Mucosa of rectum (tissue), 2 donors: Measurements from ENCODE around the gene STAB1.

Experiments
- H3K27ac ChIP-seq, 2 donors: one replicate each; pipeline ENCODE4 v1.7.0; 2013; ENCODE audit warnings: inconsistent platforms in 2 of 2, low read depth in 2 of 2, low read length in 2 of 2
- H3K27me3 ChIP-seq, 2 donors: one replicate each; pipeline ENCODE4 v1.7.0; 2013; ENCODE audit warnings: low read length in 2 of 2; ENCODE audit not compliant: control insufficient read depth in 2 of 2, insufficient read depth in 2 of 2
- H3K36me3 ChIP-seq, 2 donors: one replicate each; pipeline ENCODE4 v1.7.0; 2013; ENCODE audit warnings: low read length in 2 of 2; ENCODE audit not compliant: control insufficient read depth in 2 of 2, insufficient read depth in 2 of 2
- H3K4me1 ChIP-seq, 2 donors: one replicate each; pipeline ENCODE4 v1.7.0; 2013; ENCODE audit warnings: low read length in 2 of 2, mild to moderate bottlenecking in 1 of 2; ENCODE audit not compliant: control insufficient read depth in 2 of 2, insufficient read depth in 2 of 2
- H3K4me3 ChIP-seq, 2 donors: one replicate each; pipeline ENCODE4 v1.7.0; 2013; ENCODE audit warnings: low read length in 2 of 2
- H3K9ac ChIP-seq, 2 donors: one replicate each; pipeline ENCODE4 v1.7.0; 2013; ENCODE audit warnings: low read length in 2 of 2, low read depth in 1 of 2, mild to moderate bottlenecking in 1 of 2
- H3K9me3 ChIP-seq, 2 donors: one replicate each; pipeline ENCODE4 v1.7.0; 2013; ENCODE audit warnings: low read length in 2 of 2; ENCODE audit not compliant: control insufficient read depth in 2 of 2
- donor health status: healthy.
- donor health status: Normal muscosa, but diverticular disease.

The STAB1 gene

DNA sequence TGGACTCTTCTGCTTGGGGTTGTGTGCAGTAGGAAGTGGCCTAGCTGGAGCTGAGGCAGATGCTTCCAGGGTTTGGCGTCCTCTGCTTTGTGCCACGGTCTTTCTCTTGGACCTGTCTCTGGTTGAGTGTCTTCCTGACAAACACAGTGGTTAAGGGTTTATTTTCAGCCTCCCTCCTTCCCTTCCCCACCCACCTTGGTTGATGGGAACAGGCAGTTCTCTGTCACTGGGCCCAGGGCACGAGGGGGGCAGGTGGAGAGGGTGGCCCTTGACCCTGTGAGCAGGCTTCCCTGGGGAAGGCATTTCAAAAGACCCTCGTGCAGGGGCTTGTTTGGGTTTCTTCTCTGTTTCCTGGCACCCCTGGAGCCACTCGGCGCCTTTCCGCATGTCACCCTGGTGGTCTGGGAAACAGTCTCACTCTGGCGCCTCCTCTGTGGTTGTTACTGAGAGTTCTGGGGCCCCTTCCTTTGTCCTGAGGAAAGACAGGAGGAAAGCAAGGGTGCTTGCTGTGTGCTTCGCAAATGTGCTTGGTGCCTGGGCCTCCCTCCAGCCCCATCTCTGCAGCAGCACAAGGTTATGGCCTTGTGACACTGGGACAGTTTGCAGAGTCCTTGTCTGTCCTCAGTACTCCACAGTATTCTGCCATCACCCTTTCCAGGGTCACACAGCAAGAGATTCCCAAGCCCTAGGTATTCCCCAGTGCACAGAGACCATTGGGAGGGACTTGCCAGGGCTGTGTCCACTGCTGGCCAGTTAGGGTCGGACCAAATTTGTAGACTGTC, 10.3 kb upstream of the STAB1 start:
- no peak overlapping the region for H3K27ac ChIP-seq
- H3K27me3 ChIP-seq, result no peaks in the 10 kb centered on the region
- no peaks in the 10 kb centered on the region for H3K9me3 ChIP-seq
- no peak overlapping the region for H3K9ac ChIP-seq
- H3K36me3 ChIP-seq, result peaks cover 61 to 78% of the 10 kb centered on the region in 2 donors
- H3K4me1 ChIP-seq, result peaks cover 0 to 3% of the 10 kb centered on the region in 2 donors
- H3K4me3 ChIP-seq, result no peak overlapping the region

DNA sequence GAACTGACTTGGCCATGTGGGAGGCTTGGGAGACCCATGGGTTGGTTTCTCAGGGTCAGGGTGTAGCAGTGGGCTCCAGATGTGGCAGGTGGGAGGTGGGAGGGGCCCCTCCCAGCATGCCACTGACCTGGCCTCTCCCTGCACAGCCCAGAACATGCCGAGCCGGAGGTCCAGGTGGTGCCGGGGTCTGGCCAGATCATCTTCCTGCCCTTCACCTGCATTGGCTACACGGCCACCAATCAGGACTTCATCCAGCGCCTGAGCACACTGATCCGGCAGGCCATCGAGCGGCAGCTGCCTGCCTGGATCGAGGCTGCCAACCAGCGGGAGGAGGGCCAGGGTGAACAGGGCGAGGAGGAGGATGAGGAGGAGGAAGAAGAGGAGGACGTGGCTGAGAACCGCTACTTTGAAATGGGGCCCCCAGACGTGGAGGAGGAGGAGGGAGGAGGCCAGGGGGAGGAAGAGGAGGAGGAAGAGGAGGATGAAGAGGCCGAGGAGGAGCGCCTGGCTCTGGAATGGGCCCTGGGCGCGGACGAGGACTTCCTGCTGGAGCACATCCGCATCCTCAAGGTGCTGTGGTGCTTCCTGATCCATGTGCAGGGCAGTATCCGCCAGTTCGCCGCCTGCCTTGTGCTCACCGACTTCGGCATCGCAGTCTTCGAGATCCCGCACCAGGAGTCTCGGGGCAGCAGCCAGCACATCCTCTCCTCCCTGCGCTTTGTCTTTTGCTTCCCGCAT, 7.9 kb upstream of the STAB1 start:
- Histone ChIP-seq H3K4me1 (peaks cover 0 to 3% of the 10 kb centered on the region in 2 donors), H3K9me3 (no peaks in the 10 kb centered on the region), H3K36me3 (peaks cover 55 to 77% of the 10 kb centered on the region in 2 donors), H3K27me3 (no peaks in the 10 kb centered on the region), H3K4me3 (no peak overlapping the region), H3K27ac (no peak overlapping the region), H3K9ac (no peak overlapping the region)

DNA sequence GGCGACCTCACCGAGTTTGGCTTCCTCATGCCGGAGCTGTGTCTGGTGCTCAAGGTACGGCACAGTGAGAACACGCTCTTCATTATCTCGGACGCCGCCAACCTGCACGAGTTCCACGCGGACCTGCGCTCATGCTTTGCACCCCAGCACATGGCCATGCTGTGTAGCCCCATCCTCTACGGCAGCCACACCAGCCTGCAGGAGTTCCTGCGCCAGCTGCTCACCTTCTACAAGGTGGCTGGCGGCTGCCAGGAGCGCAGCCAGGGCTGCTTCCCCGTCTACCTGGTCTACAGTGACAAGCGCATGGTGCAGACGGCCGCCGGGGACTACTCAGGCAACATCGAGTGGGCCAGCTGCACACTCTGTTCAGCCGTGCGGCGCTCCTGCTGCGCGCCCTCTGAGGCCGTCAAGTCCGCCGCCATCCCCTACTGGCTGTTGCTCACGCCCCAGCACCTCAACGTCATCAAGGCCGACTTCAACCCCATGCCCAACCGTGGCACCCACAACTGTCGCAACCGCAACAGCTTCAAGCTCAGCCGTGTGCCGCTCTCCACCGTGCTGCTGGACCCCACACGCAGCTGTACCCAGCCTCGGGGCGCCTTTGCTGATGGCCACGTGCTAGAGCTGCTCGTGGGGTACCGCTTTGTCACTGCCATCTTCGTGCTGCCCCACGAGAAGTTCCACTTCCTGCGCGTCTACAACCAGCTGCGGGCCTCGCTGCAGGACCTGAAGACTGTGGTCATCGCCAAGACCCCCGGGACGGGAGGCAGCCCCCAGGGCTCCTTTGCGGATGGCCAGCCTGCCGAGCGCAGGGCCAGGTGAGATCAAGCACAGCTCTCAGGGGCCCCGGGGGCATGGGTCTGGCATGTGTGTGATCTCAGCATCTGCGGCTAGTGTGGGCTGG, 7.1 kb upstream of the STAB1 start:
- no peaks in the 10 kb centered on the region for H3K9me3 ChIP-seq
- H3K36me3 ChIP-seq, result peaks cover 55 to 78% of the 10 kb centered on the region in 2 donors
- no peak overlapping the region for H3K9ac ChIP-seq
- H3K4me1 ChIP-seq, result no peaks in the 10 kb centered on the region
- H3K27ac ChIP-seq, result no peak overlapping the region
- H3K27me3 ChIP-seq, result no peaks in the 10 kb centered on the region
- no peak overlapping the region for H3K4me3 ChIP-seq

DNA sequence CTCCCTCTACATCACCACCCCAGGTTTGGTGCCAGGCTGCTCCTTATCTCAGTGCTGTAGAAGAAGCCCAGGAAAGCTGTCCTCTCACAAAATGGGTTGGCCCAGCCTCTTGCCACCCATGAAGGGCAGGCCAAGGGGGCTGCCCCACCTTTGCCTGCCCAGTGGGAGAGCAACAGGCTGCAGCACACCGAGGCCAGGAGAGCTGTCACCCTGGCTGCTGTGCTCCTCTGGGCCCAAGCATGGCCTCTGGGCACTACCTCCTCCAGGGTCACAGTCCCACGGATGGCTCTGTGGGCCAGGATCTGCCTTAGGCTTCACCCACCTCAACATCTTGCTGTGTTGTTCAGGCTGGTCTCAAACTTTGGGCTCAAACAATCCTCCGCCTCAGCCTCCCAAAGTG, 6.4 kb upstream of the STAB1 start:
- H3K4me1 ChIP-seq, result no peaks in the 10 kb centered on the region
- H3K27ac ChIP-seq, result no peak overlapping the region
- no peaks in the 10 kb centered on the region for H3K9me3 ChIP-seq
- no peak overlapping the region for H3K4me3 ChIP-seq
- H3K9ac ChIP-seq, result no peak overlapping the region
- no peaks in the 10 kb centered on the region for H3K27me3 ChIP-seq
- peaks cover 58 to 77% of the 10 kb centered on the region in 2 donors for H3K36me3 ChIP-seq

DNA sequence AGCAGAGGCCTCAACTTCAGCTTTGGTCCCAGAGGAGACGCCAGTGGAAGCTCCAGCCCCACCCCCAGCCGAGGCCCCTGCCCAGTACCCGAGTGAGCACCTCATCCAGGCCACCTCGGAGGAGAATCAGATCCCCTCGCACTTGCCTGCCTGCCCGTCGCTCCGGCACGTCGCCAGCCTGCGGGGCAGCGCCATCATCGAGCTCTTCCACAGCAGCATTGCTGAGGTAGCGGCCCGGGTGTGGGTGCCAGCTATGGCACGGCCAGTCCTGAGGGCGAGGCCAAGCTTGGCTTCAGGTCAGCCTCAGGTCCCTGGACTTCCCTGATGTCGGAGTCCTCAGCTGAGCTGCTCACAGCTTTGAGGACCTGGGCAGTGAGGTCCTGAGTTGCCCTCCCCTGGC, 5.7 kb upstream of the STAB1 start:
- H3K4me1 ChIP-seq, result no peaks in the 10 kb centered on the region
- H3K27ac ChIP-seq, result no peak overlapping the region
- peaks cover 58 to 77% of the 10 kb centered on the region in 2 donors for H3K36me3 ChIP-seq
- no peak overlapping the region for H3K4me3 ChIP-seq
- no peak overlapping the region for H3K9ac ChIP-seq
- no peaks in the 10 kb centered on the region for H3K9me3 ChIP-seq
- no peaks in the 10 kb centered on the region for H3K27me3 ChIP-seq

DNA sequence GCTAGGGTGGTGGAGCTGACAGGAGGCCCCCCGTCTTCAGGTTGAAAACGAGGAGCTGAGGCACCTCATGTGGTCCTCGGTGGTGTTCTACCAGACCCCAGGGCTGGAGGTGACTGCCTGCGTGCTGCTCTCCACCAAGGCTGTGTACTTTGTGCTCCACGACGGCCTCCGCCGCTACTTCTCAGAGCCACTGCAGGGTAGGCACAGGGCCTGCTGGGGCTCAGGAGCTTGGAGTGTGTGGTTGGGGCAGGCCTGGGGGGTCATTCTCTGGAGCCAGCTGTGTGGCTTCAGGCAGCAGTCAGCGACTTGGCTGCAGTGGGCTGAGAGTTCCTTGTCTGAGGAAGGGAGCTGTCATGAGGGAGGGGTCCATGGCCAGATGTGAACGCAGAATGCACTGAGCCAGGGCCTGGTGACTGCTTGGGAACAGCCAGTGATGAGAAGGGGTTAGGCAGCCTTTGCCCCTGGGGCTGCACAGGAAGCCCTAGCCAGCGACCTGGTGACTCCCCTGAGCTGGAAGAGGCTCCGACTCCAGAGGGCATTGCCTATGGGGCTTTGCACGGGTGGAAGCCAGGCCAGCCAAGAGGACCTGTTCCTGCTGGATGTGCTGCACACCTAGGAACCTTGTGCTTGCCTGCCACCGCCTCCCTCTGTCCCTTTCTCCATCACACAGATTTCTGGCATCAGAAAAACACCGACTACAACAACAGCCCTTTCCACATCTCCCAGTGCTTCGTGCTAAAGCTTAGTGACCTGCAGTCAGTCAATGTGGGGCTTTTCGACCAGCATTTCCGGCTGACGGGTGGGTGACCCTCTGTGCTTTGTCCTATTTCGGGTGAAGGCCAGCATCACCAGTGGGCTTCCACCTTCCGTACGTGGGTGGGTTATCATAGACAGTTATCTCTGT, 4.9 kb upstream of the STAB1 start:
- Histone ChIP-seq H3K9ac (no peak overlapping the region), H3K4me1 (no peaks in the 10 kb centered on the region), H3K36me3 (peaks cover 55 to 69% of the 10 kb centered on the region in 2 donors), H3K4me3 (no peak overlapping the region), H3K27me3 (no peaks in the 10 kb centered on the region), H3K27ac (peak overlapping the region in 1 of 2 donors; percentile 16), H3K9me3 (no peaks in the 10 kb centered on the region)

DNA sequence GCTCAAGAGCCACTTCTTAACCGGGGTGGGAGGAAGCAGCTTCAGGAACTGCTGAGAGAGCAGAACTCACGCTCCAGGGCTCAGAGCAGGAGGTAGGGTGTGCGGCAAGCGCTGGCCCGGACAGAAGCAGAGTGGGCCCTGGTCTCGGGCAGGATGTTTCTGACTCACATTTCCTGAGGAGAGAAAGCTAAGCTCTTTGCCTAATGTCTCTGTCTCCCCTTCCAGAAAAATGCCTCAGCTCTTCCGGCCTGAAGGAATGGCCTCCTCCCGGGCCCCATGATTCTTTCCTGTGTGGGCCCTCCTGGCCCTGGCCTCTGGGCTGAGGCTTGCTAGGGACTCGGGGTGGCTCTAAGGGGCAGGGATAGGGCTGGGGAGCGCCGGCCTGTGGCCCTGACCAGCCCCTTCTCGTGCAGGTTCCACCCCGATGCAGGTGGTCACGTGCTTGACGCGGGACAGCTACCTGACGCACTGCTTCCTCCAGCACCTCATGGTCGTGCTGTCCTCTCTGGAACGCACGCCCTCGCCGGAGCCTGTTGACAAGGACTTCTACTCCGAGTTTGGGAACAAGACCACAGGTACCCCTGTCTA, 4.1 kb upstream of the STAB1 start:
- no peaks in the 10 kb centered on the region for H3K27me3 ChIP-seq
- H3K4me3 ChIP-seq, result no peak overlapping the region
- peaks cover 55 to 68% of the 10 kb centered on the region in 2 donors for H3K36me3 ChIP-seq
- H3K9ac ChIP-seq, result no peak overlapping the region
- no peaks in the 10 kb centered on the region for H3K4me1 ChIP-seq
- H3K27ac ChIP-seq, result peak overlapping the region; percentile 28 to 56
- H3K9me3 ChIP-seq, result no peaks in the 10 kb centered on the region

DNA sequence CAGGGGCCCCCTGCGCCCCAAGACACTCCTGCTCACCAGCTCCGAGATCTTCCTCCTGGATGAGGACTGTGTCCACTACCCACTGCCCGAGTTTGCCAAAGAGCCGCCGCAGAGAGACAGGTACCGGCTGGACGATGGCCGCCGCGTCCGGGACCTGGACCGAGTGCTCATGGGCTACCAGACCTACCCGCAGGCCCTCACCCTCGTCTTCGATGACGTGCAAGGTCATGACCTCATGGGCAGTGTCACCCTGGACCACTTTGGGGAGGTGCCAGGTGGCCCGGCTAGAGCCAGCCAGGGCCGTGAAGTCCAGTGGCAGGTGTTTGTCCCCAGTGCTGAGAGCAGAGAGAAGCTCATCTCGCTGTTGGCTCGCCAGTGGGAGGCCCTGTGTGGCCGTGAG, 3.1 kb upstream of the STAB1 start:
- H3K9me3 ChIP-seq, result no peaks in the 10 kb centered on the region
- no peak overlapping the region for H3K27ac ChIP-seq
- H3K36me3 ChIP-seq, result peaks cover 49 to 58% of the 10 kb centered on the region in 2 donors
- no peak overlapping the region for H3K9ac ChIP-seq
- H3K27me3 ChIP-seq, result no peaks in the 10 kb centered on the region
- no peak overlapping the region for H3K4me3 ChIP-seq
- no peaks in the 10 kb centered on the region for H3K4me1 ChIP-seq
